Femur (tissue), 1 donor: ENCODE data around the gene WDR43.

ENCODE experiments used
- DNase-seq: peaks from one replicate; pipeline ENCODE4 v3.0.0-alpha.2; 2017

The WDR43 gene, protein sequence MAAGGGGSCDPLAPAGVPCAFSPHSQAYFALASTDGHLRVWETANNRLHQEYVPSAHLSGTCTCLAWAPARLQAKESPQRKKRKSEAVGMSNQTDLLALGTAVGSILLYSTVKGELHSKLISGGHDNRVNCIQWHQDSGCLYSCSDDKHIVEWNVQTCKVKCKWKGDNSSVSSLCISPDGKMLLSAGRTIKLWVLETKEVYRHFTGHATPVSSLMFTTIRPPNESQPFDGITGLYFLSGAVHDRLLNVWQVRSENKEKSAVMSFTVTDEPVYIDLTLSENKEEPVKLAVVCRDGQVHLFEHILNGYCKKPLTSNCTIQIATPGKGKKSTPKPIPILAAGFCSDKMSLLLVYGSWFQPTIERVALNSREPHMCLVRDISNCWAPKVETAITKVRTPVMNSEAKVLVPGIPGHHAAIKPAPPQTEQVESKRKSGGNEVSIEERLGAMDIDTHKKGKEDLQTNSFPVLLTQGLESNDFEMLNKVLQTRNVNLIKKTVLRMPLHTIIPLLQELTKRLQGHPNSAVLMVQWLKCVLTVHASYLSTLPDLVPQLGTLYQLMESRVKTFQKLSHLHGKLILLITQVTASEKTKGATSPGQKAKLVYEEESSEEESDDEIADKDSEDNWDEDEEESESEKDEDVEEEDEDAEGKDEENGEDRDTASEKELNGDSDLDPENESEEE

DNA sequence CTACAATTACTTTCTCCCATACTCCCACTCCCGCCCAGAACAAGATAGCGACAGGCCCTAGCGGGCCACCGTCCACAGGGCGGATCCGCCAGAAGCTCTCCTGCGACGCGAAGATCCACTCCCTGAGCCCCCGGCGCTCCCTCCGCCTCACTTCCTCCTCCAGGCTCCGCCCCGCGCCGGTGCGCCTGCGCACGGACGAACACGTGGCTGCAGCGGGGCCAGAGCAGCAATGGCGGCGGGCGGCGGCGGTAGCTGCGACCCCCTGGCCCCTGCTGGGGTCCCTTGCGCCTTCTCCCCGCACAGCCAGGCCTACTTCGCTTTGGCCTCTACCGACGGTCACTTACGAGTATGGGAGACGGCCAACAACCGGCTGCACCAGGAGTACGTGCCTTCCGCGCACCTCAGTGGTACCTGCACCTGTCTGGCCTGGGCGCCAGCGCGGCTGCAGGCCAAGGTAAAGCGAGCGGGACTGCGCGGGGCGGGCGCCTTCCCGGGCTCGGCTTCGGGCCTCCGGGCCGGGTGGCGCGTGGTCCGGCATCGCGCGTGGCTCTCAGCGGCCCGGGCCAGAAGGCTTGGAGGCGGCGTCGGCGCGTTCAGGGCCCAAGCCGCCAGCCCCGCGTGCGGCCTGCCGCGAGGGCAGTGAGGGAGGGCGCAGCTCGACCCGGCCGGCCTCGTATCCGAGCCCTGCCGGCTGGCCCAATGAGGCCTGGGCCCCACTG is at the start of gene WDR43:
Gene WDR43 (plus strand): TSS at position 198 of the 719 bp plus-strand sequence. CDS start 32 bp downstream, at position 230.
- DNase-seq: peak; percentile 98

DNA sequence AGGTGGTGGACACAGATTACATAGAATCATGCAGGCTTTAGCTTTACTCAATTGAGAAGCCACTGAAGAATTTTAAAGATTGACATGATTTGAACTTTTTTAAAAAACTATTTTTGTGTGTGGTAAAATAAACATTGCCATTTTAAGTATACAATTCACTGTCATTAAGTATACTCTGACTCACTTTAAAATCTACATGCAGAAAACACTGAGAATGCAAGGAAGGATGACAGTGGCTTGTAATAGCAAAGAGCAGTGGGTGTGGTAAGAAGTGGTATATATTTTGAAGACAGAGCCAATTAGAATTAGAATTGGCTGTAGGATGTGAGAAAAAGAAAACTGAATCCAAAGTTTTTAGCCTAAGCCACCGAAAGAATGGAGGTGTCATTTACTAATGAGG is 39.3 kb upstream of the WDR43 start:
- DNase-seq: no peak

DNA sequence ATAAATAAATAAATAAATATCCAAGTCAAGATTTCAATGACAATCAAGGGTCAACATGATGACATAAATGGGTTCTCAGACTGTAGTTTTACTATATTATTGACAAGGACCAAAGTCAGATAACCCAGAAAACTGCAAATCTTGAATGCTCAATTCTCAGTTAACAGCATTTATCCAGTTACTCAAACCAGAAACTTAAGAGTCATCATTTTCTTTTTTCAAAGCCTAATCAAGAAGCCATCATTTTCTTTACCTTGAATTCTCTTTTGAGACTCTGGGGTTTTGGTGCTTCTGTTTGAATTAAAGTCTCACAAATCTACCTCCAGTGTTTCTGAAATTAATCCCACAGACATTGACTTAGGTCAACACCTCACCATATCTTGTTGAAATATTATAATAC is 38.5 kb upstream of the WDR43 start:
- no peak for DNase-seq

DNA sequence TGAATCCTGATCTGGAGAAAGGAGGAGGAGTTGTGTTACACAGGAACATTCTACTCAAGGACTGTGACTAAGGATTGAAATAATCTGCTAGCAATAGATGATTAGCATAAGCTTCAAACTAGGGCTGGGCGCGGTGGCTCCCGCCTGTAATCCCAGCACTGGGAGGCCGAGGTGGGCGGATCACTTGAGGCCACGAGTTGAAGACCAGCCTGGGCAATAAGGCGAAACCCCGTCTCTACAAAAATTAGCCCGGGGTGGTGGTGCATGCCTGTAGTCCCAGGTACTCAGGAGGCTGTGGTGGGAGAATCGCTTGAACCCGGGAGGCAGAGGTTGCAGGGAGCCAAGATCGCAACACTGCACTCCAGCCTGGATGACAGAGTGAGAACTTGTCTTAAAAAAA is 25.9 kb upstream of the WDR43 start:
- DNase-seq: no peak

DNA sequence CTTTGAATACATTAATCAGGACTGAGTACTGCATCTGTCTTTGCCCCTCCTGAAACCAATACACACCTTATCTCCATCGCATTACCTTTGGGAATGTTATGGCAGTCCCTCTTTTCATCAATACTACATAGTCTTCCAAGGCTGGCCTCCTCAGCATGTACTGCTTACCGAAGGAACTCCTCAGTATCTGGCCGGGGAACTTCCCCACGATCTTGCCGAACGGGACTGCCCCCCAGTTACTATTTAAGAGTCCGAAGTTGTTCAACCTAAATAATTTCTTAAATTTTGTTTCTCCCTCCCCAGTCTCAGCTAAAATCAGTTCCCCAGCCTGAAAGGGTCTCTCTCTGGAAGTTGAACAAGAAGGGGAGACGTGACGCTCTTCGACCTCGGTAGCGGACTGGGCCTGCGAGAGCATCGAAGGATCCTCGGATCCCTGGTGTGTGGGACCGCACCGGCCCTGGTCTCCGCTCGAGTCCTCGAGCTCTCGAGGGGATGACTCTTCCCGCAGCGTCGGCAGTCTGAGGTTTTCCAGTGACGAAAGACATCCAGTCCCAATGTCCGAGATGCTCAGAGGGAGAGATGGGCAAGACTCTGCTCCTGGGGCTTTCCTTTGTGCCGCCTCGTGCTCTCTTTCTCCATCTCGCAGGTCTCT is 24.8 kb upstream of the WDR43 start:
- DNase-seq: no peak

DNA sequence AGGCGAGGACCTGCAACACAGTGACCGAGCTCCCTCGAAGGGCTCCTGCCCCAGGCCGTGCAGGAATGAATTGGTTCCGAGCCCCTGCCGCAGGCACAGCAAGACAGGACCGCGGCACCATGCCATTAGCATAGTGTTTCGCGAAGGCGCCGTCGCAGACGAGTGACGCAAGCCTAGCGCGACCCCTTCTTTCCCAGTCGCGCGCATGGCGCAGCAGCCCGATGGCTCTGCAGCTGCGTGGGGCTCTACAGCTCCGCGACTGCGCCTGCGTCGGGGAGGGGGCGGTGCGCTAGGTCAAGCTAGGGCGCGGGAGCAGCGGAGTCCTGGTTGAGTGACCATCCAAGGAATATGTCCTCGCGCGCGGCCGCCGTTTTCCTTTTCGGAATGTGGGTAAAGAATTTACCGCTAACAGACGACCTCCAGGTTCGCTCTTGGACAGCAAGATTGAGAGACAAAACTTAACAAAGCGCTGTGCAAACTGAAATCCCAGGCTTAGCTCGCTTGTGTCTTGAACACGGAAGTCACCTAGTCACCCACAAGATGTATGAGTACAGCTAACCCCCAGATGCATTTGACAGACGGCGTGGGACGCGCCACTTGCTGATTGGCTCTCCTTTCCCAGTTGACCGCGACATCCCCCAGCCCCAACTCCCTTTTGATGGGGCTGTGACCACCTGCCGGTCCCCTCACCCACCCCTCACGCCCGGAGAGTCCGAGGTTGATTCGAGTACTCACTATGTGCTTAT is 24.1 kb upstream of the WDR43 start, which contains the start of gene TRMT61B:
Gene TRMT61B (minus strand): TSS at position 164 of the 746 bp plus-strand sequence. CDS start 32 bp downstream, at position 132.
- peak; percentile 97 for DNase-seq

DNA sequence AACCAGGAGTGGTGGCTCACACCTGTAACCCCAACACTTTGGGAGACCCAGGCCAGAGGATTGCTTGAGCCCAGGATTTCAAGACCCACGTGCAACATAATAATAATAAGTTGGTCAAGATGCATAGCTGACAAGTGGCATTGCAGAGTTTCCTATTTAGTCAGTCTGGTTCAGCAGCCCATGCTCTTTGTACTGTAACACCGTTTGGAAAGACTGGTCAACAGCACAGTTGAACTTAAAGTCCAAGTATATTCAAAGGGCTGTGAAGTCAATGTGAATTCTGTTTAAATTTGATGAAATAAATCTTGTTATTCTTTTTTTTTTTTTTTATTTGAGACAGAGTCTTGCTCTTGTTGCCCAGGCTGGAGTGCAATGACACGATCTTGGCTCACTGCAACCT is 22.8 kb upstream of the WDR43 start:
- no peak for DNase-seq

DNA sequence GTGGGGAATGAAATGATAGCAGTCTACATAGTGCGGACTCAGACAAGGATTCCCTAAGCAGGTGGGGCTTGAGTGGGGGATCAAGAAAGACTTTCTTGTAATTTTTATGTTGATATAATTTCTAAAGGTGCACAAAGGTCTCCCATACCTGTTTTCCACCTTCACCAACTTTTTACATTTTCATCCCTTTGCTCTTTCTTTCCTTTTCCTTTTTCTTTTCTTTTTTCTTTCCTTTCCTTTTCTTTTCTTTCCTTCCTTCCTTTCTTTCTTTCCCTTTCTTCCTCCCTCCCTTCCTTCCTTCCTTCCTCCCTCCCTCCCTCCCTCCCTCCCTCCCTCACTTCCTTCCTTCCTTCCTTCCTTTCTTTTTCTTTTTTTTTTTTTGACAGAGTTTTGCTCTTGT is 14.3 kb upstream of the WDR43 start:
- no peak for DNase-seq

DNA sequence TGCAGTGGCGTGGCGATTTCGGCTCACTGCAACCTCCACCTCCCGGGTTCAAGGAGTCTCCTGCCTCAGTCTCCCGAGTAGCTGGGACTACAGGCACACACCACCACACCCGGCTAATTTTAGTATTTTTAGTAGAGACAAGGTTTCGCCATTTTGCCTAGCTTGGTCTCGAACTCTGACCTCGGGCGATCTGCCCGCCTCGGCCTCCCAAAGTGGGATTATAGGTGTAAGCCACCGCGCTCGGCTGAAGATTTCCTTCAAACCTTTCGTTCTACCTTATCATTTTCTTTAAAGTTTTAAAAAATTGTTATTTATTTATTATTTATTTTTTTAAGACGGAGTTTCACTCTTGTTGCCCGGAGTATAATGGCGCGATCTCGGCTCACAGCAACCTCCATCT is 979 bp upstream of the WDR43 start:
- DNase-seq: no peak

DNA sequence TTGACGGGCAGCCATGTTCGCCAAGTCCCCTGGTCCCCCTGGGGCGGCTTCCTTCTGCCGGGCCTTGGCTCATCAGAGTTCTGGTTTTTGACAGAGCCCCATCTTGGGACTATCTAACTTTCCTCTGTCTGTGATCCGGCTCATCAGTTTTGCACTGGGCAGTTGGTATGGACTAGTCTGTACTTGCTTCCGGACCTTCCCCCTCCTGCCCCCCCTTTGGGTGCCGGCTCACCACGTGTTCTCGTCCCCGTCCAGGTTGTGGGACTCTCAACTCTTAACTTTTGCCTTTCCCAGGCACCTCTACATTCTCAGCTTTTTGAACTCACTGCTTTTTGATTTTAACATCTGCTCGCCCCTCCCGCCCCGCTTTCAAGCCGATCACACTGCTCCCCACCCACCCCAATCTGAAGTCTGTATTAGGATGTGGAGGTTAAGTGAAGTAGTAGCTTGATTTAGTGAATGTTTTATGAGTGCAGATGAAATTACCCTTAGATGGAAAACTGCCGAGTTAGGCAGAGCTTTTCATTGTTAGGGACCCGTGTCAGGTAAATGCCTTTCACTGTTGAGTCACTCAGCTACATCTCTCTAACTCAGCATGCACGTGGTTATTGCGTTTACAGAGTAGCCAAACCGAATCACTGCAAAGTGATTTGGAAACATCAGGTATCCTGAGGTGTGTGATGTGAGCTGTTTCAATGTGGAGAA is 874 bp downstream of the WDR43 start:
- peak; percentile 44 for DNase-seq

DNA sequence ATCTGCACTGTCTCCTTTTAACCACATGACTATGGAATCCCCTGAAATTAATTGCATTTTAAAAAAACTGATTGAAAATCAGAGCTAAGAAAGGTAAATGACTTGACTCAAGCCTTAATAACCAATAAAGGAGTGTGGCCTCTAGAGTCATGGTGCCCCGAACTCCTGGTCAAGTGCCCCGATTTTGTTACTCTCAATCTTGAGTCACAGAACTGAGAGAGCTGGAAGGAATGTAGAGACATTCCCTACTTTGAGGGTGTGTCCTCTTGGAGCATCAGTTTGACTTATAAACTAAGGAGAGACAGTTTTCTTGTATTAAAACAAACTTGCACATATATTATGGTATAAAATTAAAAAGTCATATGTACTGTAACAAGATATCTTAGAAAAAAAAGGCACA is 2.4 kb downstream of the WDR43 start:
- no peak for DNase-seq

DNA sequence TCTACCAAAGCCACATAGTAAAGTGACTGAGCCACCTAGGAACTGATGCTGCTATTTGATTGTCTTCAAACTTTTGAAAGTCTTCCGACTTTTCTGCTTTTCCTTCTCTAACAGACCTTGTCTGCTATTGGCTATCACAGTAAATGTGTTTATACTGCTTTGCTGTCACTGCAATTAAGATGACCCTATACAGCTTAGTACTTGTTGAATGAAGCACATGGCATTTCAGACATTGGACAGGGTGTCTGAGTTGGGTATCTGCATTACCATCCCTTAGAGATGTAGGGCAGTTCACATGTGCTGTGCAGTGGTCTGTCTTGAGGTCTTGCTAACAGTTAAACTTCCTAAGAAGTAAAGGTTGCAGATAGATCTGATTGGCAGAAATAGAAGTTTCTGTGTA is 3.6 kb downstream of the WDR43 start:
- no peak for DNase-seq

DNA sequence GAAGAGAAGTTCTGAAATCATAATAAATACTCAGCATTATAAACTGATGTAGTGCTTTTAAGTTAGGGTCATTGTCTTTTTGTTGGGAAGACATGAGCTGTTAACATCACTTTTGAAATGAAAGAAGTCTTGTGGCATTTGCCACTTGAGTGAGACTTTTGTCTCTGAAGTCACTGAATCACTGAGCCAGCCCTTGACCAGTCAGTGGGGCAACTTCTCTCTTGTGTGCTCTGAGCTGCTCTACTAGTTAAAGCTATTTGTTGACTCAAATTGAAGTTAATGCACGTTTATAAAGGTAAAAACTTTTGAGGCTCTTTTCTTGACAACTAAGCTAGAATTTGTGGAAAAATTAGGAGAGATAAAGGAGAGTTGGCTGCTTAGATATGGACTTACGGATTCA is 6.7 kb downstream of the WDR43 start:
- DNase-seq: no peak

DNA sequence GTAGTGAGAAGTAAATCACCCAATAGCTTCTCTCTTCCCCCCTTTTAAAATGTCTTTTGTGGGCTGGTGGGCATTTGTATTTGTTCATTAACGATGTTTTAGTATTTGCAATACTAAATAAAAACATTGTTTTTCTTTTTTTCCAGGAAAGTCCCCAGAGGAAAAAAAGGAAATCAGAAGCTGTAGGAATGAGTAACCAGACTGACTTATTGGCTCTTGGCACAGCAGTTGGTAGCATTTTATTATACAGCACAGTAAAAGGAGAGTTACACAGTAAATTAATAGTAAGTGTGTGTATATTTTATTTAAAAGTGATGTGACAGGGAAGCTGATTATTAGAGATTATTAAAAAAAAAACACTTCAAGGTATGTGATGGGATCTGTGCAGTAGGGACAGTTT is 7.4 kb downstream of the WDR43 start:
- no peak for DNase-seq

DNA sequence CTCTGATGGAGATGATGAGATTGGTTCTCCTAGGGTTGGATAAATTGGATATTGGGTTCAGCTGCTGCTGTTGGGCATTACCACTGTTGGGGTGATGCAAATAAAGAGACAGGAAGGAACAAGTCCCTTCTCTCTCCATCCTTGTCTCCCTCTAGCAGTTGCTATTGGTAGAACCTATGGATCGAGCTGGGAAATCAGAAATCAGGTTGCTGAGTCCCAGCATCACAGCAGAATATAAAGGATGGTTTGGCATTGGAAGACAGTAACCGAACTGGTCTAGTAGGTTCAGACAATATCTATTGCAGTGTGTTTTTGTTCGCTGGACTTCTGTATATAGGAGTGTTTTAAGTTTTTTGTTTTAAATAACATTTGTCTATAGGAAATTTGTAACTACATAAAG is 8.1 kb downstream of the WDR43 start:
- no peak for DNase-seq

DNA sequence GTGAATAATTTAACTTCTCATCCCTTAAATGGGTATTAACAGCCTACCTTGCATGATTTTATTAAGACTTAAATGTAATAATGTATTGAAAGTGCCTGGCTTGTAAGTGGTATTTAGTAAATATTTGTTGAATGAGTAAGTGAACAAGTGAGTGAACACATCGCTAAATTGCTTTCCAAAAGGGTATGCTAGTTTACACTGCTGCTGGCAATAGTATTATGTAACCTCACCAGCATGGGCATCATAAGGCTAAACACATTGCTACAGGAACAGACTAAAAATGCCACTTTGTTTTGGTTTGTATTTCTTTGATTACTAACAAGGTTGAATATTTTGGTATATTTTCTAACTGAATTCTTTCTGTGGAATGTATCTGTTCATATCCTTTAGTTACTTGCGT is 9.8 kb downstream of the WDR43 start:
- no peak for DNase-seq

DNA sequence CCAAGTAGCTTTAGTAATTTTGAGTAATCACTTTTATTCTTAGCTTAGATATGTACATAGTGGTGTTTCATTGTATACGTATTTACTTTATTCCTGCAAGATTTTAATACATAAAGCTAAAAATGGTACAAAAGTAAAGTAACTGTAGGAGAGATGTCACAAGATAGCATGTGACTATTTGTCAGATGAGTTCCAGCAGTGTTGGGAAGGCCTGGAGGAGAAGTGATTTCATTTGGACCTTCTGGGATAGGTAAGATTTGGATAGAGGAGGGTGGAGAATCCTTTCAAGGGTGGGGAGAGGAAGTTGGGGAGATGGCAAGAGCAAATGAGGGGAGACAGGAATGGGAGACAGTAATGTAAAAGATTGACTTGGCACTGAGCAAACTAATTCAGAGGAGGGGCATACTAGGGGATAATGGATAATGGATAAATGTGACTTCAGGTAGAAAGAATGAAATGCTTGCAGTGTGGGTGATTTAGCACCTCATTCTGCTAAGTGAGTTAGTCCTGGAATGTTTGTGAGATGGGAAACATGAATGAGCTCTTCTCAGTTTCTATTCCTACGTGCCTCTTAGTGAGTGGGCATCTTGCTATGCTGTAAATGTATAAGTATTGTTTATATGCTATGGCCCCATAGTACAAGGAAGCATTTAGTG is 10.5 kb downstream of the WDR43 start:
- DNase-seq: no peak

DNA sequence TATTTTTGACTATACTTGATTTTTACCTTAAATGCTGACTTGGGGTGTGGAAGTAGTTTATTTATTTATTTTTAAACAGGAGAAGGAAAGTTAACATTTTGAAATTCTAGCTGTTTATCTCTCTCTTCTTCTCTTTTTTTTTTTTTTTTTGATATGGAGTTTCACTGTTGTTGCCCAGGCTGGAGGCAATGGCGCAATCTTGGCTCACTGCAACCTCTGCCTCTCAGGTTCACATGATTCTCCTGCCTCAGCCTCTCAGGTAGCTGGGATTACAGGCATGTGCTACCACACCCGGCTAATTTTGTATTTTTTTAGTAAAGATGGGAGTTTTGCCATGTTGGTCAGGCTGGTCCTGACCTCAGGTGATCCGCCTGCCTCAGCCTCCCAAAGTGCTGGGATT is 11.1 kb downstream of the WDR43 start:
- DNase-seq: no peak

DNA sequence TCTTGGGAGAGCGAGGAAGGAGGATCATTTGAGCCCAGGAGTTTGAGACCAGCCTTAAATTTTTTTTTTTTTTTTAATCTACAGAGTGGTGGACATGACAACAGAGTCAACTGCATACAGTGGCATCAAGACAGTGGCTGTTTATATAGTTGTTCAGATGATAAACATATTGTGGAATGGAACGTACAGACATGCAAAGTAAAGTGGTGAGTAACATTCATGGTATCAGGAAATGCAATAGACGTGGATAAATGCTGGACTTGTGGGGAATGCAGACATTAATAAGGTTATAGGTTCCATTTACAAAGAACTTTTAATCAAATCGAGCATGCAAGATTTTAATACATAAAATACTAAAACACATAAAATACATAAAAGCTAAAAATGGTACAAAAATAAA is 11.9 kb downstream of the WDR43 start:
- no peak for DNase-seq

DNA sequence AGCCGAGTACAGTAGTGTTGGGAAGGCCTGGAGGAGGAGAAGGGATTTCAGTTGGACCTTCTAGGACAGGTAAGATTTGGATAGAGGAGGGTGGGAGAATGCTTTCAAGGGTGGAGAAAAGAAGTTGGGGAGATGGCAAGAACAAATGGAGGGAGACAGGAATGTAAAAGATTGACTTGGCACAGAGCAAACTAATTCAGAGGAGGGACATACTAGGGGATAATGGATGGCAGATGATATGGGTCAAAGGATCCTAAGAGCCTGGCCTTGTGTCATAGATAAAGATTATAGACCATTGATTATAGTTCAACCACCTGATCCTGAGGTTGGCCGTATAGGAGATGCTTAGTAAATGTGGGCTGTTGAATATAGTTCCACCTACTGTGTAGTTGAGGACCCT is 12.4 kb downstream of the WDR43 start:
- no peak for DNase-seq

DNA sequence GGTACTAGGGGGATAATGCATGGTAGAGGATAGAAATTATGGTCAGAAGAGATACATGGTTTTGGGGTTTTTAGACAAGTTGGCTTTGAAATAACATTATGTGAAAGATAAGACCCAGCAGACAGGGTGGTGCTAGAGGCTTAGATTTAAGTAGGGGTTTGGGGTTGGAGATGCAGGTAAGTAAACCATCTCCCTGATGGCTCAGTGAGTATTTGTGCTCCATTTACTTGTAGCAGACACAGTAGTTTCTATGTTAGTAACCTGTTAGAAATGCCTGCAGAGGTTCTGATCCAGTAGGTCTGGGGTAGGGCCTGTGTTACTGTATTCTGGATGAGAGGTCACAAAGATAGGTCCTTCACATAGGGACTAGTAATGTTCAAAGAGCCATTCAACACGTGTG is 13.7 kb downstream of the WDR43 start:
- no peak for DNase-seq
